ENCODE results near the gene ABCG1. TPM values are rescaled to one million over a fixed set of nuclear protein-coding genes. Genes with fewer than 3 reads are reported as not detected.

The ABCG1 gene
- polyA plus RNA-seq, 4 donors = 9.0 to 10.2 (median 9.4) TPM

DNA sequence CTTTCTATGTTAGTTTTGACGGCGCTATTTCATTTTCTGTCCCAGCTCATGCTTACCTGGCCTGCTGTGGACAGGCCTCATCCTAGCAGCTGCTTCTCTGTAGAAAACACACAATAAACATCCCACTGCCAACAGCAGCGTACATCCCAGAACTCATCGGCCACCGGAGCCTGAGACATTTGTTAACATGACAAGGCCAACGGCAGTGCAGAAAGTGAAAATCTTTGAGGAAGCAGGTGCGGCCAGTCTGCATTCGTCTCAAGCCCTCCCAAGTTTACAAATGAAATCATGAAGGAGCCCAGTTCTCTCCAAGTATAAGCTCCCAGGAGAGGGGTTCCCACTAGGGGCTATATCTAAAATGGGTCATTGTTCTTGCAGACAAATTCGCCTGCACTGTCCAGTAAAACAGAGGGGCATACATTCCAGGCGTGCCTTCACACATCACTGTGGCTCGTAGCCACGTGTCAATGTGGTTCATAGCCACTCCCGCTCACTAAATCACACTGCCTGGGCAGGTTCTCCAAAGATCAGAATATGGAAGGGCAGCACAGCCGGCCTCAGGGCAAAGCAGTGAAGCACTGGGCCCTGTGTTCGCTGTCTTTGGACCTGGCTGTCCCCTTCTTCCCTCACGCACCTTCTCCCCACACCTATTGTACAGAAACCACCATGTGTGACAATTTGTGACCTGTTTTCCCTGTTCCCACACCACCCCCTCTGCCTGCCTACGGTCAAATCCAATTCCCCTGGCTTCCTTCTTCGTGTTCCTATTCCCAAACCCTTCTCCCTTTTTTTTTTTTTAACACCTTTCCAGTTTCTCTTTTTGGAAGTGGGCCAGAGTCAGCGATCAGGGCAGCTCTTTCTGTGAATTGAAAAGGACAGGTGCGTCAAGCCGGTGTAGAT, 27.0 kb upstream of the ABCG1 start:
- DNase-seq (ENCODE audit: low read depth in 4 of 4, low spot score in 2 of 4) = no peak

DNA sequence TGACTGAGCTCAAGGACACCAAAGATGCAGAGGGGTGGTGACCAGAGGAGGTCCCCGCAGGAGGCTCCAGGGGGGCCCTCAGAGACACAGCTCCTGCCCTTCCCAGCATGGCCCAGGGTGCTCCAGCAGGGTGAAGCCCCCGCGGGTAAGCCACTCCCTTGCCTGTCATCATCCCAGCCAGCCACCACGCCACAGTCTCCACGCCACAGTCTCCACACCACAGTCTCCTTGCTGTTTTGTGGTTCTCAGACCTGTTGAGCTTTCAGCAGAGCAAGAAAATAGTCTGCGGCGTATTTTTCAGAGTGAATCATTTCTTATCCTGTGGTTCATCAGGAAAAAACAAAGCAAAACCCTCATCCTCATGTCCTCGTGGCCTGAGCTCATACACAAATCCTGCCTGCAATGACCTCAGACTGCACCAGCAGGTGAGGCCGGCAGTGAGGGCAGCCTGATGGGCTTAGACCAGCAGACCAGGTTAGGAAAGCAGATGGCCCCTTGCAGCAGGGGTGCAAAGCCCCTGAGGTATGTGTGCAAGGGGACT, 25.7 kb upstream of the ABCG1 start:
- DNase-seq (ENCODE audit: low read depth in 4 of 4, low spot score in 2 of 4) = no peak

DNA sequence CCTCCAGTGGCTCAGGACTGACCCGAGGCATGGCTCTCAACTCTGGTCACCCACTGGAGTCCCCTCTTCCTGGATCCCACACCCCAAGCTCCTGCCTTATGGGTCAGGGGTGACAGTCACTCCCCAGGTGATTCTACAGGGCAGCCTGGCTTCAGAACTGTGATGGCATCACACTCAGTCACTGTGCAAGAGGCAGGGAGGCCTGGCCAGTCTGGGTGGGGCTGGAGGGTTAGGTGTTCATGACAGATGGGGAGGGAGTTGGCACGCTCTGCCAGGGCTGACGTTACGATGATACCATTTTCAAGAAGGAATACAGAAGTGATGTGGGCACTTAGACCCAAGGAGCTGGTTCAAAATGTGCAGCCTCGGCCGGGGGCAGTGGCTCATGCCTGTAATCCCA, 25.2 kb upstream of the ABCG1 start:
- no peak for DNase-seq (ENCODE audit: low read depth in 4 of 4, low spot score in 2 of 4)

DNA sequence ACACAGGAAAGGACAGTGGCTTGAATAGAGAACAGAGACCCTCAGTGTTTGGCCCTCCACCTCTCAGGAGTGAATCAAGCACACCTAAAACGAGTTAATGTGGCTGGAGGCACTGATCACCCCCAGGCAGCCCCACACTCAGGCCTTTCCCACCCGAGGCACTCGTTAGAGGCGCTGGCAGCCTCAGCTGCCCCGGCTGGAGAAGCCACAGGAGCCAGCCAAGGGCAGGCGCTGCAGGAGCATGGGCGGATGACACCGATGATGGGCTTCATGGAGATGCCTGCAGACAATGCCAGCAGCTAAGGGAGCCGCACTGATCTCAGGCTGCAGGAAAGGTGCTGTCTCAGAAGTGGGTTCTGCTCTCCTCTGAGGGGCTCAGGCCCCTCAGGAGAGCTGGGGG, 24.1 kb upstream of the ABCG1 start:
- DNase-seq (ENCODE audit: low read depth in 4 of 4, low spot score in 2 of 4) = no peak

DNA sequence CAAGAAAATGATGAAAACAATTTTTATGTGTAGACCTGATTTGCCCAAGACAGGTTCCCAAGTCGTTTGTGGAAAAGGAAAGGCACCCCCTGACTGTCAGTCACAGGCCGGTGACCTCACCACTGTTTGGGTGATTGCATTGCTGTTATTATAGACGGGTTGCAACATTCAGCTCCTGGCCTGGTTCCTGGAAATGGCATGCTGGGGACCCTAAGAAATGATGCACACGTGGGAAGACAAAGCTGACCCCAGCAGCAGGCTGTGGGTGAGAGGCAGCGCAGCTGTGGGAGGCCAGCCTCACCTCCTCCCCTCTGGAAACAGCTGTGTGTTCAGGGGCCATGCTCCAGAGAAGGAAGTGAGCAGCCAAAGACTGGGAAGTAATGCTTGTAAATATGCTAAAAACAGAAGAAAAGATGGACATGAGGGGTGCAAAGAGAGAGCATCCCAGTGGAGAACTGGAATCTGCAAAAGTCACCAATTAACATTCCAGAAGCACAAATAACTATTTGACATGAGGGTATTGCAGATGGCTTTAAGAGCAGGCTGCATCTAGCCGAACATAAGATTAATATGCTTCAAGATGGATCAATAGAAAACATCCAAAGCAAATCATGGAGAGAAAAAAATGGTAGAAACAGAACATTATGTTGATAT, 23.4 kb upstream of the ABCG1 start:
- no peak for DNase-seq (ENCODE audit: low read depth in 4 of 4, low spot score in 2 of 4)

DNA sequence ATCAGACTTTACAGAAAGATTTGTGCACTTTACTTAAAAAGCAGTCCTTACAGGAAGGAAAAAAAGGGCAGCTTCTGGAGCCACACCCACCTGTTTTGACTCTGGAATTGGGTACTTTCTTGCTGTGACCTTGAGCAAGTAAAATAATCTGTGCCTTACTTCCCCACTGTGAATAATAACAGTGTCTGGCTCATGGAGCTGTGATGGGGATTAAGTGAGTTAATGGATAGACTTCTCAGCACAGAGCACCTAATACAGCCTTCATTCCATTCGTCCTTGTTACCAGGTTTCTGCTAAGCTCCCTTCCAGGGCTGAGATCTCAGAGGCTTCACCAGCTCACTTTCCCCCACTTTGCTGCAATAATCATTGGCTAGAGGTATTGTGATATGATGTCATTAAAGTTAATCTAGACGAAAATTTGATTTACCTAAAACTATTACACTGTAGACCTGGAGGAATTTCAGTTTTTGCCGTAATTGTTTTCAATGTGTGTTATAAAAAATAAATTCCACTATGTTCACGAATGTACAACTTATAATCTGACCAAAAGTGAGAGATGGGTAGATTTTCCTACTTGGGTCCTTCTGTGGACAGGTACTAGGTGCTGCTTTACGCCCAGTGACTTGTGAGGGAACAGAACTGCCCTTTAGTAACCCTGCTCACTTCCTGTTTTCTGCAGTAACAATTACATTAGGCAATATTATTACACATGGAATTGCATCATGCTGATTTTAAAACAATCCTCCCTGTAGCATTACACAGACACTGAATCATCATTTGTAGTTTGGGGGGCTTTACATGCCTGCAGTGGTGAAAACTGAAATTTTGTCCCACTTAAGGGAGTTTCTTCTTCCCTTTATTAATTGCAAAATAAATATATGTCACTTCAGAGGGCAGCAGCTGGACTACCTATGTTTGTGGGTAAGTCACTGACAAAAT, 19.7 kb upstream of the ABCG1 start:
- no peak for DNase-seq (ENCODE audit: low read depth in 4 of 4, low spot score in 2 of 4)

DNA sequence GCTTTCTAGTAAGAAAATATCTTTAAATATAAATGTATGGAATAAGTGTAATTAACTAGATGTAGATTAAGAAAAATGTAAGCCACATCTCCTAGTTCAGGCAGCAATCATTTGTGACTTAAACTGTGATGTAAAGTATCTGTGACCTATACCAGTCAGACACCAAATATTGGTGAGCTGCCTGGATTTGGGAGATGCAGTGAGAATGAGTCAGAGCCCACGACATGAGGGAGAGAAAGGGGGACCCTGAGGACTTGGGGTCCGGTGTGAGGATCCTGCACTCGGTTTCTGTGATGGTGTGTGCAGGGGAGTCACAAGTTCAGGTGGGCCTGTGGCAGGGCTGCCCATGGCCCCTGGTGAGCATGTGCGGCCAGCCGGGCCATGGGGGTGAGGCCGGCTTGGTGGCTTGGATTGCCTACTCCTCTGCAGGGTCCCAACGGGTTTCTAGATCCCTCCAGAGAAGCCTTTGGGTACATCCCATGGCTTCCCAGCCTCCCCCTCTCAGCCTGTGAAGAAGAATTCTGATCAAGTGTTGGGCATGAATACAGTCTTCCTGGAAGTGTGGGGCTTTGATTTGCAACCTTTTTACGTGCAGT, 19.0 kb upstream of the ABCG1 start:
- no peak for DNase-seq (ENCODE audit: low read depth in 4 of 4, low spot score in 2 of 4)

DNA sequence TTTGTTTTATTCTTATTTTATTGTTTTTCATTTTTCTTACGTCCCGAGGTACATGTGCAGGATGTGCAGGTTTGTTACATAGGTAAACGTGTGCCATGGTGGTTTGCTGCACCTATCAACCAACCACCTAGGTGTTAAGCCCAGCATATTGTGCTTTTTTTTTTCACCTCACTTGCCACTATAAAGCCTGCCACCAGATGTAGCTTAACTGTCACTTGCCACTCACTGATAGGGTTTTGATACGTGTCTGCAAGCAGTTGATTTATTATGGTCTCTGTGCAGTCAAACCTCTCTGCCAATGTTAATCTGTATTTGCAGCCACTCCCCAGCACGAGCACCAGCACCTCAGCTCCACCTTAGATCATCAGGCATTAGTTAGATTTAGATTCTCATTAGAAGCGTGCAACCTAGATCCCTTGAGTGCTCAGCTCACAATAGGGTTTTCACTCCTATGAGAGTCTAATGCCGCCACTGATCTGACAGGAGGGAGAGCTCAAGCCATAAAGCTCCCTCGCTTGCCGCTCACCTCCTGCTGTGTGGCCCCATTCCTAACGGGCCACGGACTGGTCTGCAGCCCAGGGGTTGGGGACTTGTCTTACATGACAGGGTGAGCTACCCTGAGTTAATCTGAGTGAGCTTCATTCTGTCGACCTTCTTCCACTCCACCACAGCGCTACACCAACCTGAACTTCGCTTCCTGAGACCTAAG, 17.9 kb upstream of the ABCG1 start:
- DNase-seq (ENCODE audit: low read depth in 4 of 4, low spot score in 2 of 4) = no peak

DNA sequence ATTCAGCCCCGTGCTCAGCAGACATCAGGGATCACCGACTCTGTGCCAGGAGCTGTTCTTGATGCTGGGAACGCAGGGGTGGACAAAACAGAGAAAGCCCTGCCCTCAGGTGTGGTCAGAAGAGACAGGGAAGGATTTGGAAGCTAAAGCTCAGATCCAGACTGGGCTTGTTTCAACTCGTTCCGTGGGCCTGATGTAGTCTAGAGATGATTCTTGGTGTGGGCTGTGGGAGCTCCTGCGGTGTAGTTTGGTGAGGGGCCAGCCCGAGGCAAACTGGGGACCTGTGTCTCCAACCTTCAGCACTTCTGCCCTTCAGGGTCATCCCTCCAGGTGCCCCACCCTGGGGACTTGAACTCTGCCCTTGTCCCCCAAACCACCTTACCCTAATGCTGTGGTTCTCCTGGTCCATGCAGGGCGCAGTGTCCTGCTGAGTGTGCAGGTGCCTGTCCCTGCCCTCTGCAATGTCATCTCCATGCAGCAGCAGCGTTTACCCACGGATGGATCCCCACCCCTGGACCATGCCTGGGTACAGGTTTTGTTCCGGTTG, 17.3 kb upstream of the ABCG1 start:
- no peak for DNase-seq (ENCODE audit: low read depth in 4 of 4, low spot score in 2 of 4)

DNA sequence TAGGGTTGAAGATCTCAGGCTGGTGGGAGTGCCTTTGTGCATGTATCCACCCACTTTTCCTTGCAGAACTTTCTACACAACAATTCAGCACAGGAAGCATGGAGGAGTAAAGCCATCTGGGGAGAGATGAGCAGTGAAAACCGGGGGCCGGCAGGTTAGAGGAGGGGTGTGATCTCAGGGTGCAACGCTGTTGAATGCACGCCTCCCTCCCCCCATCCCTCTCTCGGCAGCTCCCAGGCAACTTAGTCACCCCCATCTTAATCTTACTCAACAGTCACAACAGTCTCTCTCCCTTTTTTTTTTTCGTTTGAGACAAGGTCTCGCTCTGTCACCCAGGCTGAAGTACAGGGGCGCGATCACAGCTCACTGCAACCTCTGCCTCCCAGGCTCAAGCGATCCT, 16.6 kb upstream of the ABCG1 start:
- DNase-seq (ENCODE audit: low read depth in 4 of 4, low spot score in 2 of 4) = no peak

DNA sequence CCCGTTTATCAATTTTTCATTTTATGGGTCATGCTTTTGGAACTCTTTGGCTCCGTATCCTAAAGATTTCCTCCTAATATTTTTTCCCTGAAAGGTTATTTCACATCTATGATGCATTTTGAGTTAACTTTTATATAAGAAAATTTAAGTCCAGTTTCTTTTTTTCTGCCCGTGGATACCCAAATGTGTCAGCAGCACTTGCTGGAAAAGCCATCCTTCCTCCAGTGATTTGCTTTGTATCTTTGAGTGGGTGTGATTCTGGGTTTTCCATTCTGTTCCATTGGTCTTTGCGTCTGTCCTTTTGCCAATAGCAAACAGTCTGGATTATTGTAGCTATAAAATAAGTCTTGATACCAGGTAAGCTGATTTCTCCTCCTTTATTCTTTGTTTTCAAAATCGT, 15.6 kb upstream of the ABCG1 start:
- no peak for DNase-seq (ENCODE audit: low read depth in 4 of 4, low spot score in 2 of 4)

DNA sequence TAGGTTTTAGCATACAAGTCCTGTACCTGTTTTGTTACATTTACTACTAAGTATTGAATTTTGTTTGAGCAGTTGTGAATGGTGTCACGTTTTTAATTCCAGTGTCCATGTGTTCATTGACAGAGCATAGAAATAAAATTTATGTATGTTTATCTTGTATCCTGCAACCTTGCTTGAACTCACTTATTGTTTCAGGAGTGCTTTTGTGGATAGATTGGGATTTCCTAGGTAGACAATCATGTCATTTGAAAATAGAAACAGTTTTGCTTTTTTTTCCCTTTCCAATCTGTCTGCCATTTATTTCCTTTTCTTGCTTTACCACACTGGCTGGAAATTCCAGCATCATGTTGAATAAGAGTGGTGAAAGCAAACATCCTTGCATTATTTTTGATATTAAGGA, 15.0 kb upstream of the ABCG1 start:
- DNase-seq (ENCODE audit: low read depth in 4 of 4, low spot score in 2 of 4) = no peak

DNA sequence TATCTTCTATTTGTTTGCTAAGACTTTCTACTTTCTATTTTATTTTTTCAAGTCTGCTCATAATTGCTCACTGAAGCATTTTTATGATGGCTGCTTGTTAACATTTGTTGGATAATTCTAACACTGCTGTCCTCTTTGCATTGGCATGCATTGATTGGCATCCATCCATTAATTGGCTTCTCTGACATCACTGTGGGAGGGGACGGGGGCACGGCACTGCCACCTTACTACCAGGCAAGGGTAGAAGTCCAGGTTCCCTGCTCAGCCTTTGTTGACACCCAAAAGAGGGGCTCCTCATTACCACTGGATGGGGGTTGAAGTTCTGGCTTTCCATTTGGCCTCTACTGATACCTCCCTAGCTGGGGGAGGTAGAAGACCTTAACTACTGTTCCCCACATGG, 11.5 kb upstream of the ABCG1 start:
- no peak for DNase-seq (ENCODE audit: low read depth in 4 of 4, low spot score in 2 of 4)

DNA sequence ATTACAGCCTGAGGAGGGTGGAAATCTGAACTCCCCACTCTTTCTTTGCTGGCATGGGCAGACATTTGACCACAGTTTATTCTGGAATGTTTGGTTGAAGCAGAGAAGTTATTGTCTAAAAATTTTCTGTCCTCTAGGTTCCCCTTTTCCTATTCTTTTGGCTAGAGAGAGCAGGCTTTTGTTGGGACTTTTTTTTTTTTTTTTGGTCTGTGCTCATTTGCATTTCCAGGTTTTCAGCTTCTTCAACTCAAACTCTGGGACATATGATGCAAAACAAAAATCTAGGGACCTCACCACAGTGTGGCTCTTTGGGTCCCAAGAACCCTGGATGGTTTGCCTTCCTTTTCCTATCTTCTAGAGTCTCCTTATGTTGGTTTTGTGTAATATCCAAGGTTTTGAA, 10.9 kb upstream of the ABCG1 start:
- no peak for DNase-seq (ENCODE audit: low read depth in 4 of 4, low spot score in 2 of 4)

DNA sequence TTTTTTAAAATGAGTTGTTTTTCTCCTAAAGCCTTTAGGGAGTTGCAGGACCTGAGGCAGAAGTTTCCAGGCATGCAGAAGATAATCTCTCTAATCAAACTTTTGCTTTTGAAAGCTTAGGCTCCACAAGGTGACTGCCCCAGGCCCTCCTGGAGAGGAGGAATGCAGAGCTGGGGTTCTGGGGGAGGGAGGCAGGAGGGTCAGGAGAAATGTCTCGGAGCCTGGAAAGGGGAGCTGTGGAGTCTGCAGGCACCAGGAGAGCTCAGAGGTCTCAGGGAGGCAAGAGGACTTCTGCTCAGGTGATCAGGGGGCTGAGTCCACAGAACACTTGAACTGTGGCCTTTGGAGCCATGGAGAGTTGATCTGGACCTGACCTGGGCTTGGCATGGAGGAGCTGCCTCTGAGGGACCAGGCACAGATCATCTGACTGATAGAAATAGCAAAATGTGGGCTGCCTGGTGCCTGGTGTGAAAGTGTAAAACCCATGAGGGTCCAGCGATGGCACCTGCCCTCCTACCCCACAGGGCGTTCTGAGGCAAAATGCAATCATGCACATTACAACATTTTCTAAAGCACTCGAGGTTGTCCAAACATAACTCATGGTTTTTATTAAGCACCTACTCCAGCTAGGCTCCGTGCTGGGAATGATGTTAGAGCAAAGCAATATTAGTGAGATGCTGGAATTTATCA, 10.0 kb upstream of the ABCG1 start:
- DNase-seq (ENCODE audit: low read depth in 4 of 4, low spot score in 2 of 4) = no peak

DNA sequence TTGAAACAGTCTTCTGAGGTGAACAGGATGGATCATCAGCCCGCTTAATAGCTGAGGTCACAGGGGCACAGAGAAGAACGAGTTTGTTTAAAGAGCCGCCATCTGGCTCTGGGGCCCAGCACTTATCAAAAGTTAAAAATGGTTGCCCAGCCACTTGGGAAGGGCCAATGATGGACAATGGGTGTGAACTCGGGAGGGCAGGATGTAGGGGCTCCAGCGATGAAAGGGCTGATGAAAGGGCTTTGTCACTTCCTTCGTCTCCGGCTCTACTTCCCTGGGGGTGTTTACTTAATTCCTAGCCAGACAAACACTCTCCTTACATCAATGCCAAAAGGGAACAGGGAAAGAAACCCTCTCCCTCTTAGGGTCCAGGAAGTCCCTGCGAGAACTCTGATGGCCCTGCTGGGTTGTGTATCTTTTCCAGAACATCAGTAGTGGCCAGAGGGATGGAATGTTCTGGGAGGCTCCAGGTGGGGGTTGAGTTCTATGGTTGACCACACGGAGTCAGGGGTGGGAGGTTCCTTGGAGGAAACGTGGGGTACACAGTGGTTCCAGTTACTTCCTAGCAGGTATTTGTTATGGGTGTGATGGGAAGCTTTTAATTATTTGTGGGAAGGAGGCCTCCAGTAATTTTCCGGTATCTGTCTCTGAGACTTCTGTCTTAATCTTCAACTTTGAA, 9.0 kb upstream of the ABCG1 start:
- no peak for DNase-seq (ENCODE audit: low read depth in 4 of 4, low spot score in 2 of 4)

DNA sequence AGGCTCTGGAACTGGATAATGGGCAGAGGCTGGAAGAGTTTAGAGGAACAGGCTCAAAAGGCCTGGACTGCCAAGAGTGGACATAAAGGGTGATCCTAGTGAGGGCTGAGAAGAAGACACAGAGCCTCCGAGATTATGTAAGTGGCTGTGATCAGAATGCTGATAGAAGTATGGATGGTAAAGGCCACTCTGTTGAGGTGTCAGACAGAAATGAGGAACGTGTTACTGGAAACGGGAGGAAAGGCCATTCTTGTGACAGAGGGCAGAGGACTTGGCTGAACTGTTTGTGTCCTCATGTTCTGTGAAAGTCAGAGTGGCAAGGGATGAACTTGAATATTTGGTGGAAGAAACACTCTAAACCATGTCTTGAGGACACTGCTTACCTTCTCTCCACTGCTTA, 6.7 kb upstream of the ABCG1 start:
- DNase-seq (ENCODE audit: low read depth in 4 of 4, low spot score in 2 of 4) = no peak

DNA sequence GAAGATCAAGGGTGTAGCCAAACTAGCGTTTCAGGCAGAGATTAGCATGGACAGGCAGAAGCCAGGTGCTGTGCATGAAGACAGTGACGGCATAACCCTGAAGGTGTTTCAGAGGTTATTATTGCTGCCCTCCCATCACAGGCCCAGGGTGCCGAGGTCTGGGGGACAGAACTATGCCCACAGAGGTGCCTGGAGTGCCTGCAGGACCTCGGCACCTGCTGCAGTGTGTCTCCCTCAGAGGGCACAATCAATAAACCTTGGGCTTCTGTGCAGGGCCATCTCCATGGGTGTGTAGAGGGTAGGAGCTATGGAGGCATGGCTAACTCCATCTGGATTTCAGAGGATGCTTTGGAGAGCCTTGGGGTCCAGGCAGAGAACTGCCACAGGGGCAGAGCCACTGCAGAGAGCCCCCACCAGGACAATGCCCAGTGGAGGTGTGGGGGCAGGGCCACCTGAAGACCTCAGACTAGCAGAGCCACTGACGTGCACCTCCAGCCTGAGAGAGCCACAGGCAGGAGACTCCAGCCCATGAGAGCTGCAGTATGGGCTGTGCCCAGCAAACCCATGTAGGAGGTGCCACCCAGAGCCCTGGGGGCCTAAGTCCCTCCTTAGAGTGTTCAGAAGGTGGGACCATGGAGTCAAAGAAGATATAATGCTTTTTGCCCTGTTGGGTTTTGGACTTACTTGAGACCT, 5.7 kb upstream of the ABCG1 start:
- no peak for DNase-seq (ENCODE audit: low read depth in 4 of 4, low spot score in 2 of 4)
